Stimulated activated CD4-positive, alpha-beta T cell treated with anti-CD3 and anti-CD28 coated beads, Interleukin-4, amount 100 ng/mL, for 4 hours (primary cell): ENCODE data around the gene TEP1.
A peak's percentile ranks its signal among the peaks of the same experiment; 100 is the strongest.

Experiments used
- DNase-seq, 2 experiments: peaks; one replicate each; pipeline ENCODE4 v3.0.0-alpha.2; 2020

The TEP1 gene

GRCh38 chr14:20334017-20334416 lies 79.3 kb downstream of the TEP1 start:
- no peak for DNase-seq

- no peak for DNase-seq
Measured at GRCh38 chr14:20333494-20333841, 79.8 kb downstream of the TEP1 start.

- DNase-seq = peak; percentile 13 to 42
Measured at GRCh38 chr14:20332788-20333493, 80.4 kb downstream of the TEP1 start, which contains the start of gene CCNB1IP1. Gene CCNB1IP1, minus strand, starts transcription at chr14:20333279. Its CDS starts 16,756 bp downstream, at chr14:20316523.

- no peak for DNase-seq
Measured at GRCh38 chr14:20332431-20332787, 80.9 kb downstream of the TEP1 start.

GRCh38 chr14:20331053-20331613 lies 82.2 kb downstream of the TEP1 start:
- no peak for DNase-seq

- DNase-seq = no peak
Measured at GRCh38 chr14:20329355-20329754, 83.9 kb downstream of the TEP1 start.

GRCh38 chr14:20328705-20329104 lies 84.6 kb downstream of the TEP1 start:
- DNase-seq = no peak

GRCh38 chr14:20327005-20327869 lies 86.1 kb downstream of the TEP1 start:
- no peak for DNase-seq

GRCh38 chr14:20317720-20318119 lies 95.6 kb downstream of the TEP1 start:
- no peak for DNase-seq
